Measurements from ENCODE around the gene KLHDC4.

GRCh38 chr16:87764600-87765472 lies 950 bp downstream of the KLHDC4 start:
- TF ChIP-seq BHLHE40 (IDR thresholded peaks at IDR 0.05; ENCODE audit: low read depth, low read length) (no peak), CTCF (conservative IDR thresholded peaks at IDR 0.05; ENCODE audit: low read depth, low read length) (no peak), POLR2A (IDR thresholded peaks at IDR 0.05; ENCODE audit: low read depth, low read length) (no peak)
- TF ChIP-seq, protein P1, sequence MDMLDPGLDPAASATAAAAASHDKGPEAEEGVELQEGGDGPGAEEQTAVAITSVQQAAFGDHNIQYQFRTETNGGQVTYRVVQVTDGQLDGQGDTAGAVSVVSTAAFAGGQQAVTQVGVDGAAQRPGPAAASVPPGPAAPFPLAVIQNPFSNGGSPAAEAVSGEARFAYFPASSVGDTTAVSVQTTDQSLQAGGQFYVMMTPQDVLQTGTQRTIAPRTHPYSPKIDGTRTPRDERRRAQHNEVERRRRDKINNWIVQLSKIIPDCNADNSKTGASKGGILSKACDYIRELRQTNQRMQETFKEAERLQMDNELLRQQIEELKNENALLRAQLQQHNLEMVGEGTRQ (IDR thresholded peaks at IDR 0.05; ENCODE audit: low read depth, low read length) = no peak

All from IMR-90 (cell line).